Measurements from ENCODE around the gene ADD1. TPM values are rescaled to one million over a fixed set of nuclear protein-coding genes. Genes with fewer than 3 reads are reported as not detected.
A peak's percentile ranks its signal among the peaks of the same experiment; 100 is the strongest.

The ADD1 gene
- total RNA-seq, 6 experiments from 2014 or later = 94.4 to 120 (median 103) TPM

DNA sequence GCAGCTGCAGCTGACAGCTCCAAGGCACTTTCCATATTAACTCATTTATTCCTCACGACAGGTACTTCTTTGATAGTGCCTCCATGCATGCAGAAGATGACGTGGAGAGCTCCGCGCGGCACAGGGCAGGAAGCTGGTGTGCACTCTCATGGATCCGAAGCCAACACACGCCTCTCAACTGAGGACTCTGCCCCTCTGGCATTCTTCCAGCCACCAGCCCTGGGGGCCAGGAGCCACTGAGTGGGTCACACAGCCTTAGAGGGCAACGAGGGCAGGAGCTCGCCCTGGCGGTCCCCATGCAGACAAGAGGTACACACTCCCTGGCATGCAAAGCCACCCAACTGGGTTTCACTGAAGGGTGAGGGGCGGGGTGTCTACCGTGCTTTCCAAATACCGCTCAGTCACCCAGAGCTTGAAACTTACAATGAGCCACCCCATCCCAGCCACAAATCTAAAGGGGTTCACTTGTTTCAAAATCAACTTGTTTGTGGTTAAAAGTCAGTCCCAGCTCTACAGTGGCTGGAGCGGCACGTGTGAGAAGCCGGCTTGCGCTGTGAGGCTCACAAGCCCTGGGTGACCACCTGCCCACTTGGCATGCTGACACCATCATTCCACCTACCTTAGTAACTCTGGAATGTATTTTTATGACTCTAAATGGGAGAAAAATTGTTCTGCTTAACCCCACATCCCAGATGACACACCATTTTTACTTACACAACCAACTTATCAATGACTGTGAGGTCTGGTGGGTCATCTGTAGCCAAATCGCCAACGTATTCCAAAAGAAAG, 103.4 kb downstream of the ADD1 start:
- H3K9me3 ChIP-seq = no peaks in the 10 kb centered on the region
- intact Hi-C loops (cut with DNase I) = no loop called here
- peaks cover 0 to 29% (median 14%) of the 10 kb centered on the region in 4 donors for H3K4me1 ChIP-seq
- TF ChIP-seq POLR2A (IDR thresholded peaks at IDR 0.05) = no peak
- TF ChIP-seq, protein P1, sequence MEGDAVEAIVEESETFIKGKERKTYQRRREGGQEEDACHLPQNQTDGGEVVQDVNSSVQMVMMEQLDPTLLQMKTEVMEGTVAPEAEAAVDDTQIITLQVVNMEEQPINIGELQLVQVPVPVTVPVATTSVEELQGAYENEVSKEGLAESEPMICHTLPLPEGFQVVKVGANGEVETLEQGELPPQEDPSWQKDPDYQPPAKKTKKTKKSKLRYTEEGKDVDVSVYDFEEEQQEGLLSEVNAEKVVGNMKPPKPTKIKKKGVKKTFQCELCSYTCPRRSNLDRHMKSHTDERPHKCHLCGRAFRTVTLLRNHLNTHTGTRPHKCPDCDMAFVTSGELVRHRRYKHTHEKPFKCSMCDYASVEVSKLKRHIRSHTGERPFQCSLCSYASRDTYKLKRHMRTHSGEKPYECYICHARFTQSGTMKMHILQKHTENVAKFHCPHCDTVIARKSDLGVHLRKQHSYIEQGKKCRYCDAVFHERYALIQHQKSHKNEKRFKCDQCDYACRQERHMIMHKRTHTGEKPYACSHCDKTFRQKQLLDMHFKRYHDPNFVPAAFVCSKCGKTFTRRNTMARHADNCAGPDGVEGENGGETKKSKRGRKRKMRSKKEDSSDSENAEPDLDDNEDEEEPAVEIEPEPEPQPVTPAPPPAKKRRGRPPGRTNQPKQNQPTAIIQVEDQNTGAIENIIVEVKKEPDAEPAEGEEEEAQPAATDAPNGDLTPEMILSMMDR (IDR thresholded peaks at IDR 0.05) = no peak
- H3K36me3 ChIP-seq = peaks cover 12 to 79% (median 47%) of the 10 kb centered on the region in 4 donors
- ATAC-seq = peak; percentile 65 to 81 (median 75)
- H3K4me3 ChIP-seq = no peak overlapping the region
- H3K27me3 ChIP-seq = no peaks in the 10 kb centered on the region
- 52% methylated on average over 8 of the region's 19 CpGs for WGBS (ENCODE audit: insufficient coverage, low coverage, low lambda C conversion rate, missing lambda C conversion rate)
- peak; percentile 75 to 92 (median 88) for DNase-seq
- H3K27ac ChIP-seq = peak overlapping the region in 2 of 3 donors; percentile 71 to 76

DNA sequence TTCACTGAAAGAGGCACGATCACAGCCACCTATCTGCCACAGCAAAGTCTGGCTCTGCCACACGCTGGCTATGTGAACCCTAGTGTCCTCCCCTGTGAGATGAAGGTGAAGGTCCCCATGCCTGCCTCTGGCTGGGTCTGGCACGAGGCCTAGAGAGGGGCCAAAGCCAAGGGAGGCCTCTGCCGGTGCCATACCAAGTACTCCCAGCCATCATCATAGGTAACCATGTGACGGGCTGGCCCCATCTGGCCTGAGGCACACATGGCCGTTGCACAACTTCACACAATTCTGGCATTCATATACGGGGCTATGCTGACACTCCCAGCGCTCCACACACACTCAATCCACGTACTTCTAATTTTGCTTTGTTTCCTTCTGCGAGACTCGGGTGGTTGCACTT, 104.3 kb downstream of the ADD1 start:
- TF ChIP-seq, protein P1 (IDR thresholded peaks at IDR 0.05) = no peak
- no peak overlapping the region for H3K4me3 ChIP-seq
- H3K9me3 ChIP-seq = no peaks in the 10 kb centered on the region
- peaks cover 12 to 80% (median 42%) of the 10 kb centered on the region in 4 donors for H3K36me3 ChIP-seq
- intact Hi-C loops (cut with DNase I) = no loop called here
- no peaks in the 10 kb centered on the region for H3K27me3 ChIP-seq
- H3K4me1 ChIP-seq = peaks cover 0 to 38% (median 19%) of the 10 kb centered on the region in 4 donors
- ATAC-seq (peak; percentile 59 to 82 (median 78)), DNase-seq (peak in 2 of 3 donors; percentile 92 to 93)
- WGBS (ENCODE audit: insufficient coverage, low coverage, low lambda C conversion rate, missing lambda C conversion rate) = 53% methylated on average over 8 of the region's 11 CpGs
- peak overlapping the region in 2 of 3 donors; percentile 71 to 76 for H3K27ac ChIP-seq

DNA sequence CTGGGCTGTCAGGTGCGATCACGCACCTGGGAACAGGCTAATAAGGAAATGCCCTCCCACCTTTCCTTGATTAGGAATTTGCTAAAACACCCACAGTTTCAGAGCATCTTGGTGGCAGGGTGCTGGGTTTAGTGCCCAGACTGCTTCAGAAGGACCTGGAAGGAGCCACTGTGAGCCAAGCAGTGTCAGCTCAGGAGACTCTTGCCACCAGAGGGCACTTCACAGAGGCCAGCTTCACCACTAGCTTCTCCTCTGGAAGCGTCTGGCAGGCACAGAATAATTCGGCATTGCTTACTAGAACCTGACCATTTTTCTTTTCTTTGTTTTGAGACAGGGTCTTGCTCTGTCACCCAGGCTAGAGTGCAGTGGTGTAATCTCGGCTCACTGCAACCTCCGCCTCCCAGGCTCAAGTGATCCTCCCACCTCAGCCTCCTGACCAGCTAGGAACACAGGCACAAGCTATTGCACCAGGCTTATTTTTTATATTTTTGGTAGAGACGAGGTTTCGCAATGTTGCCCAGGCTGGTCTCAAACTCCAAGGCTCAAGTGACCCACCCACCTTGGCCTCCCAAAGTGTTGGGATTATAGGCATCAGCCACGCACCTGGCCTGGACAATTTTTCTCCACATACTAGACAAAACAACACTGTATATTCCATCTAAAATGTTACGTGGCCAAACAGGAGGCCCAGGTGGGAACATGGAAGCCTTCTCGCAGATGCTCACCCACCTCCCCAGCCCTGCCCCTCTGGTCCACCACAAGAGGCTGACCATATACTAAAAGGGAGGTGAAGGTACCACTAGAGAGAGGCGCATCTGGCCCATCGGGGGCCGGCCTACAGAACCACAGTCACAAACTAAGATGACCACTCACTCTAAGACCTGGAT, 105.5 kb downstream of the ADD1 start:
- peak; percentile 29 to 39 (median 38) for ATAC-seq
- Histone ChIP-seq H3K9me3 (no peaks in the 10 kb centered on the region), H3K36me3 (peaks cover 11 to 74% (median 37%) of the 10 kb centered on the region in 4 donors), H3K27ac (peak overlapping the region in 2 of 3 donors; percentile 54 to 76), H3K27me3 (no peaks in the 10 kb centered on the region), H3K4me1 (peaks cover 0 to 49% (median 24%) of the 10 kb centered on the region in 4 donors), H3K4me3 (no peak overlapping the region)
- intact Hi-C loops (cut with DNase I) = no loop called here
- WGBS (ENCODE audit: insufficient coverage, low coverage, low lambda C conversion rate, missing lambda C conversion rate) = 82% methylated on average over 8 of the region's 14 CpGs
- TF ChIP-seq, protein P1 (IDR thresholded peaks at IDR 0.05) = peak in 3 of 4 donors; percentile 37 to 55 (median 51)
- TF ChIP-seq POLR2A (IDR thresholded peaks at IDR 0.05) = no peak
- peak in 2 of 3 donors; percentile 53 to 55 for DNase-seq

DNA sequence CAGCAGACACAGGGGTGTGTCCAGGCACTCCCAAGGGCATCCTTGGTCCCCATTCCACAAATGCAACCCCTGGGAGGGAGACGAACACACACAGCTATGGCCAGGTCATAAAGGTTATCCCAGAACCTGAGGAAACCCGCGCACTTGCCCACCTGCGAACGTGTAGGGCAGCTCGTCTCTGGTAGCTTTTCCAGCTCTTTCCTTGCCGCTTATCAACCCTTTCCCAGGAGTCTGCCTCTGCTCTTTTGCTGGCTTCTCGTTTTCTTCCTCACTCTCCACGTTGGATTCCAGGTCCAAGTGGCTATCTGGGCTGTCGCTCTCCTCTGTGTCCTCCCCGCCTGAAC, 106.1 kb downstream of the ADD1 start:
- DNase-seq (peak in 1 of 3 donors; percentile 34), ATAC-seq (no peak)
- no peak overlapping the region for H3K4me3 ChIP-seq
- TF ChIP-seq, protein P1 (IDR thresholded peaks at IDR 0.05) = no peak
- intact Hi-C loops (cut with DNase I) = no loop called here
- WGBS (ENCODE audit: insufficient coverage, low coverage, low lambda C conversion rate, missing lambda C conversion rate) = 93% methylated on average over 9 of the region's 11 CpGs
- no peaks in the 10 kb centered on the region for H3K27me3 ChIP-seq
- H3K4me1 ChIP-seq = peaks cover 0 to 55% (median 26%) of the 10 kb centered on the region in 4 donors
- peaks cover 10 to 72% (median 34%) of the 10 kb centered on the region in 4 donors for H3K36me3 ChIP-seq
- no peak overlapping the region for H3K27ac ChIP-seq
- H3K9me3 ChIP-seq = no peaks in the 10 kb centered on the region

All from right lobe of liver (tissue), 6 donors.